Endodermal cell (in vitro differentiated cells): ENCODE data around the gene GFRA4. TPM values are rescaled to one million over a fixed set of nuclear protein-coding genes. Genes with fewer than 3 reads are reported as not detected.

Experiments used
- DNase-seq: peaks from one replicate; pipeline ENCODE4 v3.0.0-alpha.2; 2017
- H3K27ac ChIP-seq: 2 replicates; pipeline ENCODE4 v1.5.1; 2013; ENCODE audit warnings: mild to moderate bottlenecking, low read depth, low read length, moderate library complexity
- H3K27me3 ChIP-seq: 2 replicates; pipeline ENCODE4 v1.6.1; 2013; ENCODE audit warnings: mild to moderate bottlenecking, low read length, moderate library complexity; ENCODE audit not compliant: insufficient read depth, control insufficient read depth, poor library complexity, severe bottlenecking
- H3K36me3 ChIP-seq: 2 replicates; pipeline ENCODE4 v1.7.0; 2013; ENCODE audit warnings: mild to moderate bottlenecking, low read length, moderate library complexity; ENCODE audit not compliant: control insufficient read depth, insufficient read depth
- H3K4me1 ChIP-seq: one replicate; pipeline ENCODE4 v1.7.0; 2013; ENCODE audit warnings: low read length; ENCODE audit not compliant: control insufficient read depth, insufficient read depth
- H3K4me3 ChIP-seq: 2 replicates; pipeline ENCODE4 v1.5.1; 2013; ENCODE audit warnings: mild to moderate bottlenecking, low read length, moderate library complexity
- H3K9ac ChIP-seq: 2 replicates; pipeline ENCODE4 v1.6.1; 2013; ENCODE audit warnings: mild to moderate bottlenecking, low read length, moderate library complexity; ENCODE audit not compliant: poor library complexity, severe bottlenecking; ENCODE audit errors: extremely low read depth
- H3K9me3 ChIP-seq: 2 replicates; pipeline ENCODE4 v1.6.1; 2013; ENCODE audit warnings: mild to moderate bottlenecking, low read length, moderate library complexity; ENCODE audit not compliant: control insufficient read depth
- H3K27ac Mint-ChIP-seq: 2 replicates; pipeline ENCODE4 v1.8.0; 2020; ENCODE audit warnings: mixed read lengths
- H3K27me3 Mint-ChIP-seq: 2 replicates; pipeline ENCODE4 v1.8.0; 2021; ENCODE audit warnings: mild to moderate bottlenecking, mixed read lengths; ENCODE audit not compliant: insufficient read depth
- H3K36me3 Mint-ChIP-seq: 2 replicates; pipeline ENCODE4 v1.8.0; 2020; ENCODE audit warnings: low read depth, mixed read lengths
- H3K4me1 Mint-ChIP-seq: 2 replicates; pipeline ENCODE4 v1.8.0; 2020; ENCODE audit warnings: mixed read lengths
- H3K4me3 Mint-ChIP-seq: 2 replicates; pipeline ENCODE4 v1.8.0; 2020; ENCODE audit warnings: mild to moderate bottlenecking, moderate library complexity, mixed read lengths
- H3K9me3 Mint-ChIP-seq: 2 replicates; pipeline ENCODE4 v1.8.0; 2020; ENCODE audit warnings: mild to moderate bottlenecking, mixed read lengths
- WGBS, 2 experiments: methylation state at CpG; one replicate each; pipeline versions ENCODE4 v1.1.5 to v1.1.7; 2013; ENCODE audit warnings: missing lambda C conversion rate in 2 of 2, mixed read lengths in 1 of 2; ENCODE audit not compliant: insufficient coverage in 1 of 2, insufficient read length in 1 of 2; 5-methylcytosine and 5-hydroxymethylcytosine counted together
- total RNA-seq, 2 donors: library from RNA; stranded (reverse); fragmentation: NEBNext Ultra II Directional in 1 of 2; extraction: Animal tissue kit (Norgen Biotek cat#: 25700) in 1 of 2; gene quantifications; 2 replicates in 1 of 2; 3 replicates in 1 of 2; pipeline ENCODE4 v1.2.1, GENCODE V29; 2021
- TF ChIP-seq, protein P1 (sequence below): fragments of 200-600 bp; sonication (generic); conservative IDR thresholded peaks from 2 replicates; pipeline ENCODE4 v1.5.0; 2021; ENCODE audit warnings: antibody characterized with exemption, mild to moderate bottlenecking

Gene GFRA4
- total RNA-seq, 2 donors from 2014 or later: not detected

DNA sequence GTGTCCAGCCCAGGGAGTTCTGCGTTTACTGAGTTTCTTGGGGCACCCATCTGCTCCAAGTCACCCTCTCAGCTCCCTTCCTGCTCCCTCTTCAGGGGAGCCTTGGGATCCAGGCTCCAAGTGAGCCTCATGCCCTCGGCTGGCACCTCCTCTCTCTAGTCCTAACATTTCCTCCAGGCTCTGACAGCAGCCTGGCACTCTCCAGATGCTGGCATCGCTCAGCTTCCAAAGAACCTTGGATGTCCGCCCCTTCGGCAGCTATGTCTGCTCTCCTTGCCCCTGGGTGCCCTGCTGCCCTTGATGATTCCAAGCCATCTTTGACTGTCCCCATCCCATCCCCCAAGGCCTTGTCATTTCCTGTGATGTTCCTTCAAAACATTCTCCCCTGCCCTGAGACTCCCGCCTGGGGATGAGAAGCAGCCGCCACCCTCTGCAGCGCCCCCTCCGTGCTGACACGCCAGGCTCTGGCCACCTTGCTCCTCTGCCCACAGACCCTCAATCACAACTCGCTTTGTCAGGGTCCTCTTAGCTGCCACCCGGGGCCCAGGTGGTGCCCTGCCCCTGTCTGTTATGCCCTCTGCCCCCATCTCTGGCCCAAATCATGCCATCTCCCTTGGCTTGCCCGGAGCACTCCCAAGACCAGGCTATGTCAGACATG lies 6.6 kb upstream of the GFRA4 start:
- Histone ChIP-seq H3K27me3 (no peaks in the 10 kb centered on the region), H3K36me3 (no peaks in the 10 kb centered on the region), H3K9ac (no peak overlapping the region), H3K4me1 (no peaks in the 10 kb centered on the region), H3K4me3 (no peak overlapping the region), H3K27ac (no peak overlapping the region), H3K9me3 (no peaks in the 10 kb centered on the region)
- Mint-ChIP-seq H3K27ac (no peak overlapping the region), H3K36me3 (no peaks in the 10 kb centered on the region), H3K9me3 (no peaks in the 10 kb centered on the region), H3K4me1 (peaks cover 2% of the 10 kb centered on the region), H3K27me3 (peaks cover 51% of the 10 kb centered on the region), H3K4me3 (no peak overlapping the region)
- TF ChIP-seq, protein P1, sequence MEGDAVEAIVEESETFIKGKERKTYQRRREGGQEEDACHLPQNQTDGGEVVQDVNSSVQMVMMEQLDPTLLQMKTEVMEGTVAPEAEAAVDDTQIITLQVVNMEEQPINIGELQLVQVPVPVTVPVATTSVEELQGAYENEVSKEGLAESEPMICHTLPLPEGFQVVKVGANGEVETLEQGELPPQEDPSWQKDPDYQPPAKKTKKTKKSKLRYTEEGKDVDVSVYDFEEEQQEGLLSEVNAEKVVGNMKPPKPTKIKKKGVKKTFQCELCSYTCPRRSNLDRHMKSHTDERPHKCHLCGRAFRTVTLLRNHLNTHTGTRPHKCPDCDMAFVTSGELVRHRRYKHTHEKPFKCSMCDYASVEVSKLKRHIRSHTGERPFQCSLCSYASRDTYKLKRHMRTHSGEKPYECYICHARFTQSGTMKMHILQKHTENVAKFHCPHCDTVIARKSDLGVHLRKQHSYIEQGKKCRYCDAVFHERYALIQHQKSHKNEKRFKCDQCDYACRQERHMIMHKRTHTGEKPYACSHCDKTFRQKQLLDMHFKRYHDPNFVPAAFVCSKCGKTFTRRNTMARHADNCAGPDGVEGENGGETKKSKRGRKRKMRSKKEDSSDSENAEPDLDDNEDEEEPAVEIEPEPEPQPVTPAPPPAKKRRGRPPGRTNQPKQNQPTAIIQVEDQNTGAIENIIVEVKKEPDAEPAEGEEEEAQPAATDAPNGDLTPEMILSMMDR: no peak
- no peak for DNase-seq
- WGBS, 2 experiments: 87 to 100% methylated on average over 2 to 13 of the region's 13 CpGs

DNA sequence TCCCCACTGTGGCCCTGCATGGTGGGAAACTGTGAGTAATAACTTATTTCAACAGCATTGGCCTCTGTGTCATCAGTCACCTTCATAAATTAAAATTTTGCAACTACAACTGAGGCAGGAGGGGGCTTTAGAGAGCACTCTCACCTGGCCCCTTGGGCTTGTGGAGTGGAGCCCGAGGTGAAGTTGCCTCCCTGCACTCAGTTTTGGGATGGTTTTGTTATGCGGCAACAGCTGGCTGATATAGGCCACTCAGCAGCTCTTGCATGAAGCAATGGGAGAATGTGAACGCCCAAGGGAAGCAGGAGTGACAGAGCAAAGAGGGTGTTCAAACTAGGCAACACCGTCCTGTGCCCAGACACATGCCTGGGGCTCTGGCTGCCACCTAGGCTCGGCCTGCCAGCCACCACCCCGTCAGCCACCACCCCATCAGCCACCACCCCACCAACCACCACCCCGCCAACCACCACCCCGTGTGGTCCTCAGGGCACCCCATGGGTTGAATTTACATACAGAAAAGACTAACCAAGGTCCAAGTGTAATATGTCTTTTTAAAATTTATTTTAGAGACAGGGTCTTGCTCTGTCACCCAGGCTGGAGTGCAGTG lies 4.3 kb upstream of the GFRA4 start:
- Mint-ChIP-seq H3K9me3 (no peaks in the 10 kb centered on the region), H3K27ac (no peak overlapping the region), H3K4me3 (no peak overlapping the region), H3K4me1 (peaks cover 2% of the 10 kb centered on the region), H3K36me3 (no peaks in the 10 kb centered on the region), H3K27me3 (peaks cover 54% of the 10 kb centered on the region)
- no peak for DNase-seq
- peaks cover 10% of the 10 kb centered on the region for H3K27me3 ChIP-seq
- no peak overlapping the region for H3K9ac ChIP-seq
- no peak overlapping the region for H3K27ac ChIP-seq
- no peaks in the 10 kb centered on the region for H3K9me3 ChIP-seq
- TF ChIP-seq, protein P1: no peak
- WGBS, 2 experiments: 94 to 96% methylated on average over 2 to 6 of the region's 8 CpGs
- no peaks in the 10 kb centered on the region for H3K36me3 ChIP-seq
- no peak overlapping the region for H3K4me3 ChIP-seq
- H3K4me1 ChIP-seq: no peaks in the 10 kb centered on the region

DNA sequence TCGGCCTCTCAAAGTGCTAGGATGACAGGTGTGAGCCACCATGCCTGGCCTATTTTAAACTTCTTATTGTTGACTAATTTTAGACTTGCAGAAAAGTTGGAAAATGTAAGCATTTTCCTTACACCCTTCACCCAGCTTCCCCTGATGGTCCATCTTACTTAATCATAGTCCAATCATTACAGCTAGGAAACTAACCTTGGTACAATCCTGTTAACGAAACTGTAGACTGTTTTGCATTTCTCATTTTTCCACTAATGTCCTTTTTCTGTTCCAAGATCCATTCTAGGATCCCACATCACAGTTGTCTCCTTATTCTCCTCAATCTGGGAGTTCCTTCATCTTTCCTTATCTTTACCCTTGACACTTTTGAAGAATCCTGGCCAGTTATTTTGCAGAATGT lies 659 bp upstream of the GFRA4 start:
- TF ChIP-seq, protein P1: no peak
- Mint-ChIP-seq H3K27me3 (peaks cover 57% of the 10 kb centered on the region), H3K4me3 (no peak overlapping the region), H3K36me3 (no peaks in the 10 kb centered on the region), H3K27ac (no peak overlapping the region), H3K9me3 (peaks cover 3% of the 10 kb centered on the region), H3K4me1 (peaks cover 3% of the 10 kb centered on the region)
- Histone ChIP-seq H3K27me3 (peaks cover 46% of the 10 kb centered on the region), H3K36me3 (no peaks in the 10 kb centered on the region), H3K4me3 (no peak overlapping the region), H3K9me3 (no peaks in the 10 kb centered on the region), H3K4me1 (no peaks in the 10 kb centered on the region), H3K27ac (no peak overlapping the region), H3K9ac (no peak overlapping the region)
- 89 to 95% methylated on average over 1 to 2 of the region's 2 CpGs for WGBS, 2 experiments
- no peak for DNase-seq
